Measurements from ENCODE around the gene TDP2.

TDP2 gene

GRCh38 chr6:24613361-24614042 is 53.2 kb downstream of the TDP2 start:
- H3K27ac ChIP-seq: no peak overlapping the region
- no peak for DNase-seq (ENCODE audit: low read depth, low spot score)

GRCh38 chr6:24610672-24611071 is 56.0 kb downstream of the TDP2 start:
- DNase-seq (ENCODE audit: low read depth, low spot score): no peak
- no peak overlapping the region for H3K27ac ChIP-seq

- no peak for DNase-seq (ENCODE audit: low read depth, low spot score)
- H3K27ac ChIP-seq: no peak overlapping the region
Measured at GRCh38 chr6:24607310-24608105, 59.2 kb downstream of the TDP2 start.

- no peak for DNase-seq (ENCODE audit: low read depth, low spot score)
- H3K27ac ChIP-seq: no peak overlapping the region
Measured at GRCh38 chr6:24606200-24606930, 60.3 kb downstream of the TDP2 start.

- H3K27ac ChIP-seq: no peak overlapping the region
- DNase-seq (ENCODE audit: low read depth, low spot score): no peak
Measured at GRCh38 chr6:24603241-24603640, 63.5 kb downstream of the TDP2 start.

GRCh38 chr6:24600903-24601302 is 65.8 kb downstream of the TDP2 start:
- no peak overlapping the region for H3K27ac ChIP-seq
- DNase-seq (ENCODE audit: low read depth, low spot score): no peak
